NCI-H524 treated with DMSO at 0.1 percent for 48 hours (cell line): ENCODE results near the gene MICOS13.
"Not testable (repeated sequence)": the region's sequence is repeated elsewhere in the genome, so short reads cannot be mapped to it uniquely, and the experiment has no call there.

Source experiments
- DNase-seq: peaks from one replicate; lab custom pipeline; 2025; lab: John Stamatoyannopoulos, UW

Gene MICOS13

GRCh38 chr19:5680437-5681368 is at the start of gene MICOS13, which contains the start of gene HSD11B1L:
TSS of gene MICOS13 (minus strand) at chr19:5680516. CDS start at chr19:5680486, 30 bp downstream.
TSS of gene HSD11B1L (plus strand) at chr19:5681027. CDS start at chr19:5684833, 3,806 bp downstream.
- peak; percentile 93 for DNase-seq

GRCh38 chr19:5727453-5728050 is 47.2 kb upstream of the MICOS13 start:
- no peak for DNase-seq

GRCh38 chr19:5719961-5720790 is 39.9 kb upstream of the MICOS13 start, which contains the start of the genes CATSPERD and LONP1:
TSS of gene CATSPERD (plus strand) at chr19:5720637. CDS start at chr19:5720738, 101 bp downstream.
TSS of gene LONP1 (minus strand) at chr19:5720146. CDS start at chr19:5720132, 14 bp downstream.
- DNase-seq = peak; percentile 93

GRCh38 chr19:5719274-5719960 is 39.1 kb upstream of the MICOS13 start:
- DNase-seq = no peak

- no peak for DNase-seq
Observed at GRCh38 chr19:5718579-5719273, 38.4 kb upstream of the MICOS13 start.

GRCh38 chr19:5718037-5718578 is 37.8 kb upstream of the MICOS13 start:
- DNase-seq = no peak

- DNase-seq = no peak
Observed at GRCh38 chr19:5717215-5717935, 37.1 kb upstream of the MICOS13 start.

GRCh38 chr19:5714816-5715215 is 34.5 kb upstream of the MICOS13 start:
- DNase-seq = no peak

GRCh38 chr19:5713228-5713627 is 32.9 kb upstream of the MICOS13 start:
- DNase-seq = no peak

GRCh38 chr19:5711713-5712161 is 31.4 kb upstream of the MICOS13 start:
- DNase-seq = no peak

GRCh38 chr19:5711025-5711424 is 30.7 kb upstream of the MICOS13 start:
- DNase-seq = no peak

GRCh38 chr19:5707576-5708575 is 27.6 kb upstream of the MICOS13 start:
- DNase-seq = no peak

GRCh38 chr19:5706876-5707573 is 26.7 kb upstream of the MICOS13 start:
- no peak for DNase-seq

GRCh38 chr19:5705552-5705951 is 25.2 kb upstream of the MICOS13 start:
- no peak for DNase-seq

GRCh38 chr19:5703819-5704818 is 23.8 kb upstream of the MICOS13 start:
- DNase-seq = no peak

GRCh38 chr19:5702053-5702410 is 21.7 kb upstream of the MICOS13 start:
- not testable (repeated sequence) for DNase-seq
